NCI-H2081 treated with DMSO at 0.1 percent for 48 hours (cell line): ENCODE measurements around the gene IMPG2.
A peak's percentile ranks its signal among the peaks of the same experiment; 100 is the strongest.

ENCODE experiments used
- DNase-seq: peaks from one replicate; lab custom pipeline; 2025; lab: John Stamatoyannopoulos, UW

IMPG2 gene

DNA sequence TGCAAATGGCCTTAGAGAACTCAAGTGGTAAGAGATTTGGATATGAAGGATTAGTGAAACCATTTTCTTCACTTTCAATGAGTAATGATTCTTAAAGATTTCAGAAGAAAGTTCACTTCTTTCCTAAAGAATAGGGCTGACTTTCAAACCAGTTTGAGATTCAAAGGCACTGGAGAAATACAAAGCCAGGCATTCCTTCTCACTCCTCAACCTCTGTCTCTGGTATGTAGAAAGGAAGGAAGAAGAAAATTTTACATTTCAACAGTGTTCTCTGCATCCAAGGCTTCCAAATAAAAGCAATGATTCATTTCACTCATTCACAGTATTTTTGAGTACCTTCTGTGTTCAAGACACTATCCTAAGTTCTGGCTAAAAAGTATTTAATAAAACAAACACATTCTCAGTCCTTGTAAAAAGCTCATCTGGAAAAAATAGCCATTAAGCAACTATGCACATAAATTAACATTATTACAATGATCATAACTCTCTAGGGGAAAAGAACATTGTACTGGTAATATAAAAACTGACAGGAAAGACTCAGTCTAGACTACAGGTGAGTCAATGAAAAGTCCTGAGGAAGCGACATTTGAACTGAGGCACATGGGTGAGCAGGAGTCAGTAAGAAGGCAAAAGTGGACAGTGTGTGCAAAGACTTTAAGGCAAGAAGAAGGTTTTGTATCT is 79.5 kb downstream of the IMPG2 start:
- DNase-seq, result no peak

DNA sequence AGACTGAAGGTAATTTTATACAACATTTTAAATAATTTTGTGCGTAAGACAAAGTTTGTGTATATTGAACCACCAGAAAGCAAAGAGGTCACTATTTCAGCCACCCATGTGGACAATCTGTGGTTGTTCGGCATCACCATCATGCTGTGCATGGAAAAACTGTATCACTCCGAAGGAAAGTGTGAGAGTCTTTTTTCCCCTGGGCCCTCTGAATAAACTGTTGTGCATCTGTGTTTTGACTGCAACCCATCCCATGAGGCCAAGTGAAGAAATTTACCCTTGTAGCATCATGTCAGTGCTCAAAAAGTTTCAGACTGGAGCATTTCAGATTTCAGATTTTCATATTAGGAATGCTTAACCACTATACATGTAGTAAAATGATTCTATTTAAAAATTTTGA is 85.3 kb downstream of the IMPG2 start:
- DNase-seq, result no peak

DNA sequence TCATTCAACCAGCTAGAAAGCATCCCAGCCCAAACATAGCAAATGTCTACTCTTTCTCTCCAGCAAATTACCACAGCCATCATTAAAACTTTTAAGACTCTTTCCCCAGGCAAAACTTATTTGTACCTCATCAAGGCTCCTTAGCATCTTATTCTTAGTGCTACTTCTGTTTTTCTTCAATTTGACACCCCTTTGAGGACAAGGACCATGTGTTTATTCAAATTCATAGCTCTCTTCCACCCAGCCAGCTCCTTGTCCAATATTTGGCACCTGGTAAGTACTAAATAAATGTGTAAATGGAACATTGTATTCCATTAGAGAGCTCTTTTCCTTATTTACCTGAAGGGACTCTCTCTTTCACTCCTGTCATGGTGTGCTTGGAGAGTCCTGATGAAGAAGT is 89.8 kb downstream of the IMPG2 start:
- no peak for DNase-seq

DNA sequence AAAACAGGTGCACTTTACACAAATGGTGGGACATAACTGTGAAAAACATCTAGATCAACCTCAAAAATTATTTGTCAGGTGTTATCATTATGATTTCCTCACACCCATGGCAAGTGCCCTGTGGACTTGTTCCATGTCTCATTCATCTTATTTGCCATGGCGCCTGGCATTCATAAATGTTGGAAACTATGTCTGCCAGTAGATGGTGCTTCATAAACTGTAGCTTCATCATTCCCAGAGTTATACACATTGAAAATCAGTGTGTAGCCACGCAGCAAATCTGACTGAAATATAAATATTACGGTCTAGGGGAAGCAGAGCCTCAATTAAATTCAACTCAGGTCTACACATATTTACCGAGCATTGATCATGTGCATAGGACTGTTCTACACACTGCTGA is 90.7 kb downstream of the IMPG2 start:
- DNase-seq, result no peak

DNA sequence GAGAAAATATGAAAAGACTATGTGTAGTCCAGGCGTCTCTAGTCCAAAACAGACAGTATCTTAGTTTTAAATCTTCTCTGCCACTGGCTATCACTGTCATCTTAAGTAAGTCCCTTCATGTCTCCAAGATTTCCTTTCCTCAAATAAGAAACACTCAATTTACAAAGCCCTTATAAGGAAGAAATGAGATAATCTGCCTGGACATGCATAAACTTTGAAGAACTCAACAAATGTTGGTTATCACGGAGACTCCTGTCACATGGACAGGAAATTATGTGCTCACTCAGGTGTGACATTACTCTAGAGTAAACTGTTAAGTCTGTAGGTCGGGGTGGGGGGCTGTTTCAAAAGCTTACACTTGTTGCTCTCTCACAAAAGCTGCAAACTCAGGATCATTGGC is 91.9 kb downstream of the IMPG2 start:
- DNase-seq, result no peak

DNA sequence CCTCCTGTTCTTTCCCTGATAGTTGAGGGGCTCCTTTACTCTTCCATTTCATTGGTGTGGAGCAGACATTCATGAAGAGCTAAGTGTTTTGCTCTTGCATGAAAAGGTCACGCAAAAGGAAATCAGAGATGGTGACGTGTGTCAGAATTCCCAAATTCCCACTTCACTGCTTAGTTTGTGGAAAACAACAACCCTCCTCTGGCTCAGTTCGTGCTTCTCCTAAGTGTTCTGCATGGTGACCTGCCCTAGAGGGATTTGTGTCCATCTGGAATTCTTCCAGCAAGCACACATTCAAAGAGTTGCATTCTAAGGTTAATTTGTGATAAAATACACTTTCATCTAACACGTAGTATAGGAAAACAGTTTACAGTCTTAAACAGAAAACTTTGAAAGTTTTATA is 95.6 kb downstream of the IMPG2 start:
- no peak for DNase-seq

DNA sequence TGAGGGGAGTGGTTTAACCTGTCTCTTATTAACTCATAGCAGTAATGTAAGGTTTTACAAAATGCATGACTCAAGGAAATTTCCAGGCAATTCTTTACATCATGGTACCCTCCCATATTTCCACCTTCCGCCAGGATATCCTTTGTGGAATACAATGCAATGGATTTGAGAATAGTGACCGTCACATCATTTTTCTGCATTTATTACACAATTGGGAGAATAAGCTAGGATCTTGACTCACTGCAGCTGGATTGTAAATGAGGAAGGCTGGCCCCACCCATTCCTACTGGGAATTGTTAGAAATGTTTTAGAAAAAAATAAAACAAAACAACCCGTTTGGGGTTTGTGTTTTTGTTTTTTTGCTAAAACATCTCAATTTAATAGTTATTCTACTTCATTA is 97.4 kb downstream of the IMPG2 start:
- no peak for DNase-seq

DNA sequence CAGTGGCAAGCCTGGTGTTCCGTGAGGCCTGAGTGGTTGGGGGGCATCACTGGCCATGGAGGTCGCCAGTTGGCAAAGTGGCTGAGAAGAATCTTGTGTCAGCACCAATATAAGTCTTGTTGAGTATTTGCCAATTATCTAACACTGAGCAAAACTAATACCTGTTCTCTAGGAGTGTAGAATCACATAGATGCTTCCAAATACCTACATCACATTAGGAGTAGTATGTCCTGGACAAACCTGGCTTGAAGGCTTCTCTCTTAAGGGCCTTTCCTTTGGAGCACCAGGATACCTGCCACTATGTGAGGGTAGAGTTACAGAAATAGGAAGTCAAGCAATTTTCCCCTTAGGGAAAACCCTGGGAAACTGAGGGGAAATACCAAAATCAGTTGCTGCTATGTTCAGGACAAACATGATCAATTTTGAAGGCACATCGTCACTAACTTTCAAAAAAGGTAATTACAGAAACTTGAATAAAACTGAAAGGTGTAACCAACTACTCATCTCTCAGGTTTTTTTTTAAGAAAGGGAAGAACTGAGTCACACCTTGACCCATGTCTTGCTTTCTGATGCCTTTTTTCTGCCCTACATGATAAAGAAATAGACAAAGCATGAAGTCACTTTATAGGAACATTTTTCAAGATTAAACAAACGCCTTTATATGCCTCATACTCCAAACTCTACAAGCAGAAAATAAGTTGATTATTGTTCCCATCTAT is 100.4 kb downstream of the IMPG2 start:
- DNase-seq, result no peak

DNA sequence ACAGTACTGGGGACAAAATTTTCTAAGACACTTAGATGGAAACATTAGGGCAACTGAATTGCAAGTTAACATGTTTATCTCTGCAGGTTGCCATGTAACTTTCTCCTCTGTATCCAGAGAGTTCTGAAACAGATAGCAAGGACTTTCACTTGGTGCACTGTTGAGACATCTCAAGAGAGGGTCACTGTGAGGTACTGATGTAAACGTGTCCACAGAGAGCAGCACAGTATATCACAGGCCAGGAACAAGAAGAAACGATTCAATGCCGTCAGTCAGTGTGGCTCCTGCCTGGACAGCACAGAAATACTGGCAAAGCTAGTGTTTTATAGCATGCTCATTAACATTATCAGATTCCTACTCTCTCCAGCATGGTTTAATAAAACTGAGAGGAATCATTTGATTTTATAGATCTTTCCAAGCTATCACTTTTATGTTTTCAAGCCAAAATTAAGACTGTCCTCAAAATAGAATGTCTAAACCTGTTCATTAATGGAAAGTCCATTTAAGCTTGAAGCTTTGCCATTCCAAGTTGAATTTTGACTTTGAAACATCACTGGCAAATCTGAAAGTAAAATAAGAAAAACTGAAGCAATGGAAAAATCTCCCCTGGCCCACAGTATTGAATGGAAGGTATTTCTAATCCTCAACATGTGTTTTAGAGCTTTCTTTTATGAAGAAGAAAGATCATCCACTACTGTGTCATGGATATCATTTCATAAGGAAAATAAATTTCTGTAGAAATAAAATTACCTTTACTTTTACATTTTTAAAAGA is 102.7 kb downstream of the IMPG2 start:
- no peak for DNase-seq

DNA sequence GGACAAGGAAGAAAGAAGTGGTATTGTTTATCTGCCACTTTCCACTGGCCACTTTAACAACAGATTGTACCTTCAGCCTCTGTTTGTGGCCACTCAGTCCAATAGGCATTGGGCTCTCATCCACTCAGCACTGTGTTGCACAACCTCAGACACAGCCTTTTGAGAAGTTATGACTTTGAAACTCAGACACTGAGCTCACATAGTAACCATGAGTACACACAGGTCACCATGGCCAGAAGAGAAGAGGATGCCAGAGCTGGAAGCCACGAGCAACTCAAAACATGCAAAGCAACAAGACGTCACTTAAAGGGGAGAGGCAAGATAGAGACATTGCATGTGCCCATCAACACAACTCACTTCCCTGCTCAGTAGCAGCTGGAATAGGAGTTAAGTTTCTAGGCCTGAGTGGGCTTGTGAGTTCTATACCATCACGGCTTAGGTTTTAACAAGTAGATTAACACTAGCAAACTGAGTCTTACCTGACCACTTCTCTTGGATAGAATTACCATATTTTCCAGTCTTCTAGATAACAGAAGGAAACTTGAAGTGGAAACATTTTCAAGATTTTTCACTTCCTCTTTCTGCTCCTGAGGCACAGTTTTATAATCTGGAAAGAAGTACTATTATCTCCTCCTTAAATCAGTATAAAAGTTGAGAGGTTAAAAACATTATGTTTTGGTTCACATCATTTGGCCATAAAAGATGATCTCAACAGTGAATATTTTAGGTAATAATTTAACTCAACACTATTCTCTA is 103.5 kb downstream of the IMPG2 start:
- DNase-seq, result no peak

DNA sequence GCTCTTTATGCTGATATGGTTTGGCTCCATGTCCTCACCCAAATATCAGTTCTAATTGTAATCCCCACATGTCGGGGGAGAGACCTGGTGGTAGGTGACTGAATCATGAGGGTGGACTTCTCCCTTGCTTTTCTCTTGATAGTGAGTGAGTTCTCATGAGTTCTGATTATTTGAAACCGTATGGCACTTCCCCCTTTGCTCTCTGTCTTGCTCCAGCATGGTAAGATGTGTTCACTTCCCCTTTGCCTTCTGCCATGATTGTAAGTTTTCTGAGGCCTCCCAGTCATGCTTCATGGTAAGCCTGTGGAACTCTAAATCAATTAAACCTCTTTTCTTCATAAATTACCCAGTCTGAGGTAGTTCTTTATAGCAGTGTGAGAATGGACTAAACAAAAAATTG is 107.6 kb downstream of the IMPG2 start:
- DNase-seq, result no peak

DNA sequence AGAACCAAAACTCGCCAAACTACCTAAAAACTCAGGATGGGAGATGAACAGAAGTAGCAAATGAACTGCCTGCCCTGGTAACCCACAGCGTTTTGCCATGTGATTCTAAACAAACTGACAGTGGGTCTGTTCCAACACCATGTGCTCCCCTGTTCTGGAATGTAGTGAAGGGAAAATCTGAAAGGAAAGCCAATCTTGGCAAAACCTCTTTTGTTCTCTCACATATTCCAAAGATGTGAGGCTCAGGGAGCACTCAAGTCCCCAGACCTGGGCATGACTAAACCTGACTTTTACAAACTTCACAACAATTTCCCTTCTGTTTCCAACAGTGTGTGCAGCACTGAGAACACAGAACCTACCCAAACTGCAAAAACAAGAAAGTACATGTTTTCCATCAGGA is 116.1 kb downstream of the IMPG2 start:
- DNase-seq, result no peak

DNA sequence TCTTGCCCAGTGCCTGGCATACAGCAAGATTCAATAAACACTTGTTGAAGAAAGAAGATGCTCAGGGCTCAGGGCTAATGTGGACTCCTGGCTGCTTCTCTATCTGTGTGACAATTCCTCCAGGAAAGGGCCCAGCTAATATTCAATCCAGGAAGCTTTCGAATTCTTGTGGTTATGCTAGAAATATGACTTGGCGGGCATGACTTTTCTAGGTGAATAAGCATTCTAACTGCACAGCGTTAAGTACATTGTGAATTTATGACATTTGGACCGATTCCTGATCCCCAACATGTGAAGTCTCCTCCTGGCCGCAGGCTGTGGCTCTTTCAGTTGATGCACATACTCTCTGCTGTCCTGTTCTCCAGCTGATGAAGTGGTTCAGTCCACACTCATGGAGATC is 117.0 kb downstream of the IMPG2 start:
- DNase-seq, result no peak

DNA sequence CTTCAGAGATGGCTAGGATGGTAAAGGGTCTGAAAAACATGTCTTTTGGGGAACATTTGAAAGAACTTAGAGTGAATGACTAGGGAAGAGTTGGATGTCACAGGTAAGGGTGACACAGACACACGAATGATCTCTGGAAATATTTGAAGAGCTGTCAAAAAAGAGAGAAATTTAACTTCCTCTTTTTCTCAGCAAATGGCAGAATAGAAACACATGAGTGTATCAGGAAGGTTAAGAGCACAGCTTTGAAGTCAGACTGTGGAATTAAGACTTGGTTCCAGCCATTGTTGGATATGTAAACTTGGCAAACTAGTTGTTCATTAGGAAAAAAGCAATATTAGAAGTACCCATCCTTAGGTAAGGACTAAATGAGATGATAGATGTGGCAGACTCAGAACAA is 117.7 kb downstream of the IMPG2 start:
- DNase-seq, result no peak

DNA sequence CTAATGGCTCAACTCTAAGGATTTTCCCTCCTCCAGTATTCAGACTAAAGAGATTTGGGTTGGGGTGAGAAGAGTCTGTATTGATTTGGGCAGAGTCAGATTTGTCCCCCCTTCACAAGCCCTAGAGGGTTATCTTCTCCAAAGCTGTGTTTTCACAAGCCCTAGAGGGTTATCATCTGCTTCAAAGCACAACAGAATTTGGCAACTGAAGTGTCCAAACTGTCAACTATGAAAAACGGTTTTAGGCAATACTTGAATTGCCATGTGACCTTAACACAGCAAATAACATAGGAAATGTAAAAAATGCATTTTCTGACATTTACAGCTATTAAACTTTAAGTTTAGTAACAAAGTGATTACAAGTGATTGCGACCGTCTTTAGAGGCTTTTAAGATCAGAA is 119.9 kb downstream of the IMPG2 start:
- DNase-seq, result no peak

DNA sequence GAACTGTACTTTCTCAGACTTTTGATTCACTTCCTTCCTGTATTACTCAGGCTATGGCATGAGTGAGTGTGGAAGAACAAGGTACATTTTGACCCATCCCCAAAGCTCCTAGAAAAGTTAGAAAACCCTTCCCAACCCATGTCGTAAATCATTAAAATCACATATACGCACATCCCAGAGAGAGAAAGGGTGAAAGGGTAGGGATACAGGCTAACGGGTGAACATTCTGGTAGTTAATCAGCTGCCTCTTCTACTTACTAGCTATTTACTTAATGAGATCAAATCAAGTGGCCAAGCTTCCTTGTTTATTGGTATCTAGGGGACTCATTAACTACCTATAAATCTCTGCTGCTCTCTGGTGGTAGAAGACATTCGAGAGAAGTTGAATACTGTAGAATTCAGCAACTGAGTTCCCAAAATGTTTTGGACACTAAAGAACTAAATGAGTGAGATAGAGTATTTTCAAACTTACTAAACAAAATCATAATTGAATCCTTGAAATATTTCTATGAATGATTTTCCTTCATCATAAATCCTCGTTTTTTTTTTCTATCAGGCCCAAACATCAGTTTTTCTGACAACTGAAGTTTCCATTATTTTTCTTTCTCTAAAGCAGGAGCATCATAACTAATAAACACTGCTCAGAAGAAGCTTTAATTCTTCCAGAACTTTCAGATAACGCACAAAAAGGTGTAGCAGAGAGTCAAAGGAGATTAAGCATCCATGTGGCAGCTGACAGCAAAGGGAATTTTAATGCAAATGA is 124.2 kb downstream of the IMPG2 start:
- DNase-seq, result peak; percentile 32

DNA sequence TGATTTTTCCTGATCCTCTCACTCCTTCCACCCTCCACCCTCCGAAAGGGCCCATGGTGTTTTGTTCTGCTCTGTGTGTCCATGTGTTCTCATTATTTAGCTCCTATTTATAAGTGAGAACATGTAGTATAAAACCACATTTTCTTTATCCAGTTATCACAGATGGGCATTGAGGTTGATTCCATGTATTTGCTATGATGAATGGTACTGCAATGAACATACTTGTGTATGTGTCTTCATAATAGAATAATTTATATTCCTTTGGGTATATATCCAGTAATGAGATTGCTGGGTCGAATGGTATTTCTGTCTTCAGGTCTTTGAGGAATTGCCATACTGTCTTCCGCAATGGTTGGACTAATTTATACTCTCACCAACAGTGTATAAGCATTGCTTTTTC is 126.0 kb downstream of the IMPG2 start:
- no peak for DNase-seq

DNA sequence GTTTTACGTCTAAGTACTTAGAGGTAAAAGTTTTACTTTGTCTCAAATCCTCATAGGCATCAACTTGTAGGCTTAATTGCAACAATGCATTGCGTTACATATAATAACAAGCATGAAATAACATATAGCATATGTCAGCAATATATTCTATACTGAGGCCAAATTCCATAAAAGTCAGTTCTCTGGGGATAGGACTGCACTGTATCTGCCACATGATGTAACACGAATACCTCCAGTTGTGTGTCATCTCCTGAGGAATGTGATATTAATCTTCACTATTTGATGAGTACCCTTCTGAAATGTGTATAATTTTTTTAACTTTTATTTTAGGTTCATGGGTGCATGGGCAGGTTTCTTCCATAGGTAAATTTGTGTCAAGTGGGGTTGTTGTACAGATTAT is 126.4 kb downstream of the IMPG2 start:
- no peak for DNase-seq

DNA sequence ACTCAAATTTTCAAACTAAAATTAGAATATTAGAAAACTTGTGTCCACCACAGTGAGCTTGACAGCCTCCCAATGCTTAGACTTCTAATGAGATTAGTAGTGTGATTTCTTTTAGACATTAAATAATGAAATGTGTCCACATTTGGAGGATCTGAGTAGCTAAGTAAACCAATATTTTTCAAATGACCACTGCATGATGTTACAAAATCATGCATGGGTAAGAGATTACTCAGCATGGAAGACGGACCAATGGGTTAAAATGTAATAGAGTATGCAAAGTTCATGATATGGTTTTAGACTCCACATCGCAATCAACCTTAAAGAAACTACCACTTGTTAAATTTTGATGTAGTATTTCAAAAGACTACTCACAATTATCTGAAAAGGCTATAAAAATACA is 130.6 kb downstream of the IMPG2 start:
- DNase-seq, result no peak

DNA sequence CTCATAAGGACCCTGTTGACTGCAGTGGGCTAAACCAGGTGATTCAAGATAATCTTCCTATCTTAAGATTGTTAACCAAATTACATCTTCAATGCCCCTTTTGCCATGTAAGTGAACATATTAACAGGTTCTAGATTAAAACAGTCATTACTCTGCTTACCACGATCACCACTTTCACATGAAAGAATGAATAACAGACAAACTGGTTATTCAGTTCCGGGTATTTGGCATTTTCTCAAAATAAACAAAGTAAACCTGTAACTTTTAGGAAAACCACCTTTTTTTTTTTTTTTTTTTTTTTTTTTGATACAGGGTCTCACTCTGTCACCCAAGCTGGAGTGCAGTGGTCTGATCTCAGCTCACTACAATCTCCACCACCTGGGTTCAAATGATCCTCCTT is 131.2 kb downstream of the IMPG2 start:
- no peak for DNase-seq

DNA sequence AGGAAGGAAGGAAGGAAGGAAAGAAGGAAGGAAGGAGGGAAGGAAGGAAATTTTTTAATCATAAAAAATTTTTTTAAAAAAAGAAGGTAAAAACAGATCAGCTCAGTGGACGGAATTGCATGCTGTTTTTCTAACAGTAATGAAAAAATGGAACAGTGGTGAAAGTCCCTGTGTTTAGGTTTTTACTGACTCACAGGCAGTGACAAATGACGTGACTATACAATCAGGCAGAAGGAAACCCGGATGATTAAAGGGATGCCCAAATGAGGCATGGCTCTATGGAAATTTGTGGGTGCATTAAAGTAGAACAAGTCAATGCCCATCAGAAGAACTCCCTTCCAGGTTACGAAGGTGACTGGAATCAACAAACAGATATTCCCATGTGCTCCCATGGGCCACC is 135.0 kb downstream of the IMPG2 start:
- no peak for DNase-seq

DNA sequence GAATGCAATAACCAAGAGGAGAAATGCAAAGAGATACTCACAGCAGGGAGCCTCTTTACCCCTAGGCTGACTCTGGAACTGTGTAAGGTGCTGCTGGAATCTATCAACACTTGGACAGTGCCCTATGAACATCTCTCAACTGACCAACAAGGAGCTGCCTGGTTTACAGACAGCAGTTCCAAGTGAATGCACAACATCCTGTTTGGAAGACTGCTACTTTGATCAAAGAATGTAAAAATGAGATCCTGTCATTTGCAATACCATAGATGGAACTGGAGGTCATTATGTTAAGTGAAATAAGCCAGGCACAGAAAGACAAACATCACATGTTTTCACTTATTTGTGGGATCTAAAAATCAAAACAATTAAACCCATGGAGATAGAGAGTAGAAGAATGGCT is 136.3 kb downstream of the IMPG2 start:
- no peak for DNase-seq
